Measurements from ENCODE around the gene DNAJC12.
"Not testable (repeated sequence)": the region's sequence is repeated elsewhere in the genome, so short reads cannot be mapped to it uniquely, and the experiment has no call there.

DNA sequence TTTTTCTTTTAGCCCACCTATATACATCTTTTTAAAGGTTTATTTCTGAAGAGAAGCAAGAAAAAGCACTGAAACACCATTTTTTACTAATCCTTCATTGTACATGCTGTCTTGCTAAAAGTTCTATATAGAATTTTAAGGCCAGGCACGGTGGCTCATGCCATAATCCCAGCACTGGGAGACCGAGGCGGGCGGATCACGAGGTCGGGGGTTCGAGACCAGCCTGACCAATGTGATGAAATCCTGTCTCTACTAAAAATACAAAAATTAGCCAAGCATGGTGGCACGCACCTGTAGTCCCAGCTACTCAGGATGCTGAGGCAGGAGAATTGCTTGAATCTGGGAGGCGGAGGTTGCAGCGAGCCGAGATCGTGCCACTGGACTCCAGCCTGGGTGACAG, 1.5 kb upstream of the DNAJC12 start:
- TF ChIP-seq, protein P1, sequence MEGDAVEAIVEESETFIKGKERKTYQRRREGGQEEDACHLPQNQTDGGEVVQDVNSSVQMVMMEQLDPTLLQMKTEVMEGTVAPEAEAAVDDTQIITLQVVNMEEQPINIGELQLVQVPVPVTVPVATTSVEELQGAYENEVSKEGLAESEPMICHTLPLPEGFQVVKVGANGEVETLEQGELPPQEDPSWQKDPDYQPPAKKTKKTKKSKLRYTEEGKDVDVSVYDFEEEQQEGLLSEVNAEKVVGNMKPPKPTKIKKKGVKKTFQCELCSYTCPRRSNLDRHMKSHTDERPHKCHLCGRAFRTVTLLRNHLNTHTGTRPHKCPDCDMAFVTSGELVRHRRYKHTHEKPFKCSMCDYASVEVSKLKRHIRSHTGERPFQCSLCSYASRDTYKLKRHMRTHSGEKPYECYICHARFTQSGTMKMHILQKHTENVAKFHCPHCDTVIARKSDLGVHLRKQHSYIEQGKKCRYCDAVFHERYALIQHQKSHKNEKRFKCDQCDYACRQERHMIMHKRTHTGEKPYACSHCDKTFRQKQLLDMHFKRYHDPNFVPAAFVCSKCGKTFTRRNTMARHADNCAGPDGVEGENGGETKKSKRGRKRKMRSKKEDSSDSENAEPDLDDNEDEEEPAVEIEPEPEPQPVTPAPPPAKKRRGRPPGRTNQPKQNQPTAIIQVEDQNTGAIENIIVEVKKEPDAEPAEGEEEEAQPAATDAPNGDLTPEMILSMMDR (IDR thresholded peaks at IDR 0.05): not testable (repeated sequence)
- TF ChIP-seq POLR2A (IDR thresholded peaks at IDR 0.05): not testable (repeated sequence)
